HepG2 (cell line): ENCODE results near the gene ECHDC1. TPM values are rescaled to one million over a fixed set of nuclear protein-coding genes. Genes with fewer than 3 reads are reported as not detected.

Source experiments
- ATAC-seq: fragments of 200-7000 bp; cut with Tn5 transposase; 3 replicates; pipeline ENCODE4 v1.9.1; 2020; ENCODE audit warnings: mild to moderate bottlenecking, moderate library complexity
- BruUV-seq: library from RNA; stranded (reverse); fragments of 400-500 nt; replicated peaks from 2 replicates; lab custom pipeline; 2021; lab: Mats Ljungman, UMichigan
- CTCF ChIA-PET: fragments of 300-600 bp; formaldehyde crosslinking; extraction: SDS; loops from one replicate; lab custom pipeline; 2021; ENCODE audit warnings: low total read pairs, inconsistent platforms, low intra/inter-chr PET ratio; lab: Yijun Ruan, JAX
- POLR2A ChIA-PET: fragments of 350-600 bp; sonication (Branson Sonifier 250); formaldehyde crosslinking; loops from one replicate; lab custom pipeline; 2020; ENCODE audit warnings: antibody characterized with exemption, inconsistent platforms; lab: Yijun Ruan, JAX
- DNase-seq: peaks from one replicate; pipeline ENCODE4 v3.0.0-alpha.2; 2015; ENCODE audit warnings: low spot score
- FAIRE-seq: peaks from 3 replicates; lab custom pipeline; 2011; peaks lifted over from hg19 to GRCh38; lab: Jason Lieb, UNC
- H2AFZ ChIP-seq: one replicate; pipeline ENCODE4 v1.6.1; 2011; ENCODE audit warnings: low read length, inconsistent platforms
- H3K27ac ChIP-seq: fragments of 300-600 bp; 3 replicates; pipeline ENCODE4 v1.8.0; 2011; ENCODE audit warnings: mixed run types, mild to moderate bottlenecking, mixed read lengths, low read length, inconsistent platforms; ENCODE audit not compliant: insufficient read depth; ENCODE audit errors: extremely low read length
- H3K27me3 ChIP-seq, 2 experiments: fragments of 200-600 bp in 1 of 2; 2 replicates in 1 of 2; 3 replicates in 1 of 2; pipeline versions ENCODE4 v1.6.0 to v1.8.0; 2011; ENCODE audit warnings: low read length in 2 of 2, mild to moderate bottlenecking in 2 of 2, moderate library complexity in 2 of 2, inconsistent platforms in 1 of 2; ENCODE audit not compliant: insufficient read depth in 2 of 2, control insufficient read depth in 1 of 2
- H3K36me3 ChIP-seq, 2 experiments: fragments of 200-600 bp in 1 of 2; replicated peaks in 1 of 2; 2 replicates in 1 of 2; 3 replicates in 1 of 2; pipeline versions ENCODE4 v1.5.1 to v1.8.0; 2011; ENCODE audit warnings: low read length in 2 of 2, inconsistent platforms in 1 of 2; ENCODE audit not compliant: insufficient read depth in 2 of 2, control insufficient read depth in 1 of 2
- H3K4me1 ChIP-seq: 2 replicates; pipeline ENCODE4 v1.5.1; 2012; ENCODE audit warnings: low read length, inconsistent platforms; ENCODE audit not compliant: insufficient read depth
- H3K4me2 ChIP-seq: 2 replicates; pipeline ENCODE4 v1.6.0; 2011; ENCODE audit warnings: low read depth, low read length, inconsistent platforms
- H3K4me3 ChIP-seq, 3 experiments: fragments of 200-600 bp in 1 of 3; sonication (generic), shearing (Covaris generic) in 1 of 3; replicated peaks in 1 of 3; 2 replicates each; pipeline ENCODE4 v1.5.1; 2011 to 2016; ENCODE audit warnings: low read length in 3 of 3, inconsistent platforms in 2 of 3, low read depth in 2 of 3, mild to moderate bottlenecking in 2 of 3, control low read depth in 1 of 3, mixed read lengths in 1 of 3; ENCODE audit not compliant: insufficient read depth in 1 of 3
- H3K79me2 ChIP-seq: one replicate; pipeline ENCODE4 v1.6.1; 2011; ENCODE audit warnings: low read length, inconsistent platforms; ENCODE audit not compliant: insufficient read depth
- H3K9ac ChIP-seq: 2 replicates; pipeline ENCODE4 v1.6.0; 2011; ENCODE audit warnings: mild to moderate bottlenecking, low read depth, low read length, inconsistent platforms; ENCODE audit not compliant: insufficient read depth
- H3K9me3 ChIP-seq: 2 replicates; pipeline ENCODE4 v1.5.1; 2012; ENCODE audit warnings: mild to moderate bottlenecking, low read length
- H4K20me1 ChIP-seq: 2 replicates; pipeline ENCODE4 v1.6.0; 2011; ENCODE audit warnings: inconsistent platforms, mild to moderate bottlenecking, low read length, moderate library complexity; ENCODE audit not compliant: insufficient read depth
- CC2D1A ChIP-seq: sonication (generic); formaldehyde crosslinking; IDR thresholded peaks from 2 replicates; pipeline ENCODE4 v1.8.1; 2023; ENCODE audit warnings: mild to moderate bottlenecking, missing genetic modification reagents
- CHCHD3 ChIP-seq: sonication (generic); formaldehyde crosslinking; IDR thresholded peaks from 2 replicates; pipeline ENCODE4 v1.8.0; 2022; ENCODE audit warnings: mild to moderate bottlenecking, missing genetic modification reagents, moderate library complexity
- FOXO1 ChIP-seq: sonication (generic); formaldehyde crosslinking; IDR thresholded peaks from 2 replicates; pipeline ENCODE4 v1.4.0; 2020; ENCODE audit warnings: missing genetic modification reagents
- GABPB1 ChIP-seq: IDR thresholded peaks from 2 replicates; pipeline ENCODE4 v1.6.1; 2016; ENCODE audit warnings: mild to moderate bottlenecking, missing genetic modification reagents, moderate library complexity, missing compliant biosample characterization
- GLI4 ChIP-seq: sonication (generic); formaldehyde crosslinking; IDR thresholded peaks from 2 replicates; pipeline ENCODE4 v1.5.1; 2020; ENCODE audit warnings: missing genetic modification reagents, mild to moderate bottlenecking, moderate library complexity, borderline replicate concordance
- HNF4G ChIP-seq, 2 experiments: sonication (generic) in 1 of 2; formaldehyde crosslinking in 1 of 2; IDR thresholded peaks; 2 replicates each; pipeline versions ENCODE4 v1.4.0 to v1.6.1; 2011 to 2020; ENCODE audit warnings: borderline replicate concordance in 2 of 2, low read depth in 2 of 2, mild to moderate bottlenecking in 2 of 2, low read length in 1 of 2, missing genetic modification reagents in 1 of 2, moderate library complexity in 1 of 2
- KDM5A ChIP-seq: fragments of 200-600 bp; sonication (generic); IDR thresholded peaks from 2 replicates; pipeline ENCODE4 v1.7.0; 2018; ENCODE audit warnings: antibody characterized with exemption, mild to moderate bottlenecking, low read length, borderline replicate concordance
- MIXL1 ChIP-seq: IDR thresholded peaks from 2 replicates; pipeline ENCODE4 v1.6.1; 2016
- RXRA ChIP-seq: sonication (generic); formaldehyde crosslinking; IDR thresholded peaks from 2 replicates; pipeline ENCODE4 v1.5.1; 2020; ENCODE audit warnings: missing genetic modification reagents
- SIN3A ChIP-seq: IDR thresholded peaks from 2 replicates; pipeline ENCODE4 v1.6.1; 2011; ENCODE audit warnings: low read depth, mild to moderate bottlenecking, control low read depth, low read length, borderline replicate concordance
- SNRNP70 ChIP-seq: fragments of 200-400 bp; formaldehyde crosslinking; IDR thresholded peaks from 2 replicates; pipeline ENCODE4 v1.6.1; 2017; ENCODE audit warnings: mild to moderate bottlenecking, low read depth, low read length, moderate library complexity
- THAP8 ChIP-seq: sonication (generic); formaldehyde crosslinking; IDR thresholded peaks from 2 replicates; pipeline ENCODE4 v1.5.1; 2020; ENCODE audit warnings: missing genetic modification reagents, mild to moderate bottlenecking, borderline replicate concordance
- ZNF121 ChIP-seq: sonication (generic); formaldehyde crosslinking; IDR thresholded peaks from 2 replicates; pipeline ENCODE4 v1.5.0; 2020; ENCODE audit warnings: mild to moderate bottlenecking, missing genetic modification reagents
- ZNF160 ChIP-seq: sonication (generic); formaldehyde crosslinking; IDR thresholded peaks from 2 replicates; pipeline ENCODE4 v1.8.0; 2022; ENCODE audit warnings: mild to moderate bottlenecking, inconsistent platforms, missing genetic modification reagents
- ZNF572 ChIP-seq: sonication (generic); formaldehyde crosslinking; IDR thresholded peaks from 2 replicates; pipeline ENCODE4 v1.5.1; 2020; ENCODE audit warnings: mild to moderate bottlenecking, missing genetic modification reagents
- ZNF589 ChIP-seq: sonication (generic); formaldehyde crosslinking; conservative IDR thresholded peaks from 2 replicates; pipeline ENCODE4 v1.8.0; 2022; ENCODE audit warnings: mild to moderate bottlenecking, moderate library complexity, missing genetic modification reagents
- WGBS: methylation state at CpG from one replicate; pipeline ENCODE4 v1.1.6; 2017; ENCODE audit warnings: low lambda C conversion rate; 5-methylcytosine and 5-hydroxymethylcytosine counted together
- in situ Hi-C: cut with HindIII; loops from 2 replicates; pipeline ENCODE4 v1.10.0; 2017; ENCODE audit warnings: low pct_unique_long_range_greater_than_20kb; ENCODE audit not compliant: extremely low pct_ligation_motif_present
- intact Hi-C: fragments of 100-400 bp; cut with micrococcal nuclease; formaldehyde crosslinking; loops from one replicate; pipeline ENCODE4 v1.10.0; 2022; ENCODE audit not compliant: unreplicated experiment
- polyA plus RNA-seq, 8 experiments: library from polyadenylated mRNA; depleted of rRNA in 3 of 8; stranded (reverse) in 7 of 8; unstranded in 1 of 8; fragments of >200 nt; fragmentation: Illumina TruSeq in 4 of 8; extraction: Trizol in 4 of 8; gene quantifications; 2 replicates each; pipeline versions ENCODE4 v1.2.1 to v1.2.3, GENCODE V29; 2011 to 2016; ENCODE audit warnings: low read depth in 4 of 8, missing spikeins in 1 of 8, mixed read lengths in 1 of 8; ENCODE audit not compliant: insufficient read depth in 1 of 8
- total RNA-seq, 5 experiments: library from RNA; depleted of rRNA; stranded (reverse); fragments of >200 nt; fragmentation: Illumina TruSeq; extraction: Trizol; gene quantifications; 2 replicates each; pipeline ENCODE4 v1.2.3, GENCODE V29; 2016; ENCODE audit warnings: low read depth in 1 of 5

Gene ECHDC1
- total and polyA plus RNA-seq, 2 of the 13 experiments (the other 11 are each of a cell fraction or from before 2014, with no cell fraction given) = 32.8 to 98.1 TPM

GRCh38 chr6:127381384-127381783 is 38.0 kb upstream of the ECHDC1 start:
- no peak overlapping the region for H3K4me2 ChIP-seq
- H3K9me3 ChIP-seq = no peaks in the 10 kb centered on the region
- H3K27ac ChIP-seq = no peak overlapping the region
- H3K27me3 ChIP-seq = no peaks in the 10 kb centered on the region
- in situ Hi-C loops (no loop called here), intact Hi-C loops (no loop called here)
- no TSS peak for BruUV-seq
- H3K36me3 ChIP-seq = no peaks in the 10 kb centered on the region
- no peaks in the 10 kb centered on the region for H3K4me1 ChIP-seq
- no peak for ATAC-seq
- H4K20me1 ChIP-seq = no peaks in the 10 kb centered on the region
- CTCF ChIA-PET = no interaction called here
- WGBS = 64% methylated on average over 3 of the region's 3 CpGs
- H2AFZ ChIP-seq = no peak overlapping the region
- no peak for TF ChIP-seq GLI4 (CRISPR knock-in tag)
- TF ChIP-seq FOXO1 (CRISPR knock-in tag) = no peak
- TF ChIP-seq CC2D1A (CRISPR knock-in tag) = no peak
- TF ChIP-seq ZNF572 = no peak
- no peak for TF ChIP-seq CHCHD3 (CRISPR knock-in tag)
- no peak for TF ChIP-seq ZNF121 (CRISPR knock-in tag)
- no peak for TF ChIP-seq HNF4G (IDR thresholded peaks at IDR 0.05; ENCODE audit: borderline replicate concordance, low read depth, low read length)
- no peak for TF ChIP-seq HNF4G (CRISPR knock-in tag; IDR thresholded peaks at IDR 0.05; ENCODE audit: borderline replicate concordance, low read depth)
- TF ChIP-seq KDM5A = no peak
- TF ChIP-seq THAP8 = no peak
- TF ChIP-seq MIXL1 (CRISPR knock-in tag) = no peak
- TF ChIP-seq ZNF589 (CRISPR knock-in tag) = no peak
- no peak for TF ChIP-seq GABPB1 (CRISPR knock-in tag)
- no peak for TF ChIP-seq SIN3A
- TF ChIP-seq ZNF160 (CRISPR knock-in tag) = no peak
- TF ChIP-seq SNRNP70 = no peak
- no peak for TF ChIP-seq RXRA (CRISPR knock-in tag)
- TF ChIP-seq, all 625 proteins: peak for 0
- no peak overlapping the region for H3K4me3 ChIP-seq
- no peaks in the 10 kb centered on the region for H3K79me2 ChIP-seq
- DNase-seq = no peak
- POLR2A ChIA-PET = no interaction called here
- H3K9ac ChIP-seq = no peak overlapping the region
- FAIRE-seq = no peak
